H1 (cell line): ENCODE data around the gene PPP2R2D. TPM values are rescaled to one million over a fixed set of nuclear protein-coding genes. Genes with fewer than 3 reads are reported as not detected.

Experiments
- CTCF ChIA-PET: fragments of 300-600 bp; sonication (Branson Sonifier 250); formaldehyde crosslinking; loops from one replicate; lab custom pipeline; 2021; ENCODE audit not compliant: partially characterized antibody; lab: Charles Lee
- POLR2A ChIA-PET: fragments of 300-600 bp; sonication (Branson Sonifier 250); formaldehyde crosslinking; loops from one replicate; lab custom pipeline; 2021; ENCODE audit warnings: inconsistent platforms; ENCODE audit not compliant: partially characterized antibody; lab: Charles Lee
- DNase-seq, 2 experiments: peaks; one replicate each; pipeline versions ENCODE4 v3.0.0 to v3.0.0-alpha.2; 2010 to 2022; ENCODE audit warnings: low spot score in 2 of 2, low read depth in 1 of 2, mixed read lengths in 1 of 2
- FAIRE-seq: peaks from 2 replicates; lab custom pipeline; 2011; peaks lifted over from hg19 to GRCh38; lab: Jason Lieb, UNC
- H2AFZ ChIP-seq: 2 replicates; pipeline ENCODE4 v1.8.1; 2012; ENCODE audit warnings: low read length, inconsistent platforms
- H2AK5ac ChIP-seq: 2 replicates; pipeline ENCODE4 v1.6.1; 2013; ENCODE audit warnings: low read depth, low read length
- H2BK120ac ChIP-seq: replicated peaks from 2 replicates; pipeline ENCODE3; 2013; ENCODE audit warnings: low read depth, low read length, inconsistent platforms
- H2BK12ac ChIP-seq: 2 replicates; pipeline ENCODE4 v1.6.1; 2013; ENCODE audit warnings: low read depth, low read length
- H2BK15ac ChIP-seq: 2 replicates; pipeline ENCODE4 v1.6.1; 2013; ENCODE audit warnings: low read length
- H2BK20ac ChIP-seq: 2 replicates; pipeline ENCODE4 v1.6.1; 2013; ENCODE audit warnings: low read length
- H2BK5ac ChIP-seq: 2 replicates; pipeline ENCODE4 v1.6.1; 2013; ENCODE audit warnings: low read depth, low read length
- H3K14ac ChIP-seq: 2 replicates; pipeline ENCODE4 v1.6.1; 2013; ENCODE audit warnings: inconsistent platforms; ENCODE audit not compliant: insufficient read length
- H3K18ac ChIP-seq: 2 replicates; pipeline ENCODE4 v1.6.1; 2013; ENCODE audit warnings: low read length; ENCODE audit errors: extremely low read depth
- H3K23ac ChIP-seq: 2 replicates; pipeline ENCODE4 v1.6.1; 2013; ENCODE audit warnings: inconsistent platforms; ENCODE audit not compliant: insufficient read length
- H3K23me2 ChIP-seq: 2 replicates; pipeline ENCODE4 v1.6.1; 2013; ENCODE audit warnings: low read depth, low read length
- H3K27ac ChIP-seq: 2 replicates; pipeline ENCODE4 v1.6.1; 2011; ENCODE audit warnings: low read depth, low read length, inconsistent platforms
- H3K27me3 ChIP-seq, 4 experiments: replicated peaks in 1 of 4; 1 replicate in 1 of 4; 2 replicates in 3 of 4; pipeline versions ENCODE4 v1.6.1 to v1.8.1; 2011 to 2013; ENCODE audit warnings: low read length in 3 of 4, mild to moderate bottlenecking in 3 of 4, inconsistent platforms in 2 of 4, mixed read lengths in 2 of 4, moderate library complexity in 1 of 4; ENCODE audit not compliant: control insufficient read depth in 3 of 4, insufficient read depth in 3 of 4; ENCODE audit errors: extremely low read depth in 1 of 4
- H3K36me3 ChIP-seq, 4 experiments: 2 replicates each; pipeline versions ENCODE4 v1.6.1 to v1.8.1; 2011 to 2013; ENCODE audit warnings: mild to moderate bottlenecking in 4 of 4, low read length in 3 of 4, moderate library complexity in 2 of 4, control low read depth in 1 of 4, inconsistent platforms in 1 of 4; ENCODE audit not compliant: insufficient read depth in 4 of 4, control insufficient read depth in 2 of 4
- H3K4ac ChIP-seq: replicated peaks from 2 replicates; pipeline ENCODE3; 2013; ENCODE audit warnings: low read length, low read depth, mixed read lengths, inconsistent platforms; ENCODE audit not compliant: insufficient read length
- H3K4me1 ChIP-seq, 4 experiments: replicated peaks in 1 of 4; 1 replicate in 1 of 4; 2 replicates in 3 of 4; pipeline versions ENCODE4 v1.6.1 to v1.8.1; 2011 to 2013; ENCODE audit warnings: low read length in 3 of 4, inconsistent platforms in 2 of 4, mixed read lengths in 1 of 4; ENCODE audit not compliant: insufficient read depth in 4 of 4, control insufficient read depth in 3 of 4
- H3K4me2 ChIP-seq, 2 experiments: 2 replicates each; pipeline versions ENCODE4 v1.6.1 to v1.8.1; 2011 to 2013; ENCODE audit warnings: low read depth in 2 of 2, low read length in 2 of 2, control low read depth in 1 of 2, inconsistent platforms in 1 of 2, mild to moderate bottlenecking in 1 of 2; ENCODE audit not compliant: insufficient read depth in 1 of 2
- H3K4me3 ChIP-seq, 4 experiments: fragments of 200-600, 300-600 bp in 1 of 4; sonication (generic), shearing (Covaris generic), sonication (Bioruptor Twin) in 1 of 4; 2 replicates each; pipeline versions ENCODE4 v1.5.1 to v1.8.1; 2011 to 2016; ENCODE audit warnings: low read length in 4 of 4, low read depth in 3 of 4, control low read depth in 2 of 4, inconsistent platforms in 2 of 4, mild to moderate bottlenecking in 2 of 4, mixed read lengths in 1 of 4, moderate library complexity in 1 of 4; ENCODE audit not compliant: insufficient read depth in 2 of 4; ENCODE audit errors: extremely low read depth in 1 of 4
- H3K56ac ChIP-seq: replicated peaks from 2 replicates; pipeline ENCODE3; 2013; ENCODE audit warnings: low read depth, mild to moderate bottlenecking, mixed read lengths, low read length, inconsistent platforms; ENCODE audit not compliant: insufficient read length
- H3K79me1 ChIP-seq: 2 replicates; pipeline ENCODE4 v1.6.1; 2013; ENCODE audit warnings: low read depth, low read length, control low read depth
- H3K79me2 ChIP-seq, 2 experiments: 2 replicates each; pipeline versions ENCODE4 v1.6.1 to v1.8.1; 2012 to 2013; ENCODE audit warnings: low read length in 2 of 2, mild to moderate bottlenecking in 2 of 2, inconsistent platforms in 1 of 2; ENCODE audit not compliant: insufficient read depth in 2 of 2, control insufficient read depth in 1 of 2
- H3K9ac ChIP-seq, 4 experiments: replicated peaks in 1 of 4; 1 replicate in 1 of 4; 2 replicates in 3 of 4; pipeline versions ENCODE4 v1.6.1 to v1.8.1; 2011 to 2013; ENCODE audit warnings: low read depth in 3 of 4, low read length in 3 of 4, control low read depth in 2 of 4, mild to moderate bottlenecking in 2 of 4, moderate library complexity in 2 of 4, inconsistent platforms in 1 of 4; ENCODE audit errors: extremely low read depth in 1 of 4
- H3K9me3 ChIP-seq, 2 experiments: 2 replicates each; pipeline versions ENCODE4 v1.6.1 to v1.8.1; 2012 to 2013; ENCODE audit warnings: mild to moderate bottlenecking in 2 of 2, moderate library complexity in 2 of 2, control low read depth in 1 of 2, inconsistent platforms in 1 of 2, low read depth in 1 of 2, low read length in 1 of 2, mixed read lengths in 1 of 2; ENCODE audit not compliant: insufficient read depth in 2 of 2
- H4K20me1 ChIP-seq, 2 experiments: replicated peaks in 1 of 2; 2 replicates each; pipeline versions ENCODE3 to v1.8.1; 2011 to 2013; ENCODE audit warnings: inconsistent platforms in 2 of 2, low read length in 2 of 2, mild to moderate bottlenecking in 1 of 2; ENCODE audit not compliant: insufficient read depth in 2 of 2, control insufficient read depth in 1 of 2
- H4K5ac ChIP-seq: 2 replicates; pipeline ENCODE4 v1.6.1; 2013; ENCODE audit warnings: low read length, low read depth, mixed read lengths, inconsistent platforms; ENCODE audit not compliant: insufficient read length
- H4K8ac ChIP-seq: 2 replicates; pipeline ENCODE4 v1.8.0; 2013; ENCODE audit warnings: mild to moderate bottlenecking, moderate library complexity, low read length, inconsistent platforms; ENCODE audit not compliant: insufficient read depth; ENCODE audit errors: extremely low read depth
- H4K91ac ChIP-seq: replicated peaks from 2 replicates; pipeline ENCODE3; 2013; ENCODE audit warnings: low read length, mixed read lengths, inconsistent platforms; ENCODE audit not compliant: insufficient read length
- CREB1 ChIP-seq: IDR thresholded peaks from 2 replicates; pipeline ENCODE4 v1.6.1; 2012; ENCODE audit warnings: inconsistent platforms
- JUN ChIP-seq: IDR thresholded peaks from 2 replicates; pipeline ENCODE4 v1.6.1; 2011; ENCODE audit warnings: low read depth, mild to moderate bottlenecking, improper control_type of control experiment, low read length
- RAD21 ChIP-seq, 2 experiments: IDR thresholded peaks in 1 of 2; conservative IDR thresholded peaks in 1 of 2; 2 replicates each; pipeline ENCODE4 v1.6.1; 2011; ENCODE audit warnings: low read depth in 2 of 2, low read length in 2 of 2, improper control_type of control experiment in 1 of 2, inconsistent platforms in 1 of 2, mild to moderate bottlenecking in 1 of 2, moderate library complexity in 1 of 2
- SIN3A ChIP-seq, 2 experiments: IDR thresholded peaks in 1 of 2; conservative IDR thresholded peaks in 1 of 2; 2 replicates each; pipeline ENCODE4 v1.6.1; 2011 to 2012; ENCODE audit warnings: low read length in 2 of 2, improper control_type of control experiment in 1 of 2, low read depth in 1 of 2, mild to moderate bottlenecking in 1 of 2
- SP1 ChIP-seq: IDR thresholded peaks from 2 replicates; pipeline ENCODE4 v1.6.1; 2011; ENCODE audit warnings: low read depth, low read length
- SP4 ChIP-seq: IDR thresholded peaks from 2 replicates; pipeline ENCODE4 v1.6.1; 2012; ENCODE audit warnings: low read length, inconsistent platforms
- SRF ChIP-seq: IDR thresholded peaks from 2 replicates; pipeline ENCODE4 v1.6.1; 2011; ENCODE audit warnings: mild to moderate bottlenecking, low read depth, low read length, moderate library complexity
- TBP ChIP-seq: IDR thresholded peaks from 2 replicates; pipeline ENCODE4 v1.6.1; 2011; ENCODE audit warnings: low read depth, low read length, improper control_type of control experiment
- WGBS, 2 experiments: shearing (Covaris generic) in 1 of 2; methylation state at CpG; one replicate each; pipeline versions ENCODE4 v1.1.6 to v1.1.7; 2013 to 2015; ENCODE audit warnings: low lambda C conversion rate in 2 of 2, mixed read lengths in 2 of 2, inconsistent platforms in 1 of 2, low coverage in 1 of 2, missing lambda C conversion rate in 1 of 2; ENCODE audit not compliant: insufficient replicate concordance in 2 of 2, insufficient coverage in 1 of 2, insufficient read length in 1 of 2; ENCODE audit errors: extremely low coverage in 1 of 2, missing lambda C conversion rate in 1 of 2; 5-methylcytosine and 5-hydroxymethylcytosine counted together
- long read RNA-seq, 2 experiments: library from RNA in 1 of 2; library from capped mRNA in 1 of 2; stranded (forward); transcript quantifications; one replicate each; pipeline ENCODE4 v2.0.0, GENCODE V29; 2021; ENCODE audit warnings: inconsistent platforms in 1 of 2
- polyA minus RNA-seq, 3 experiments: library from RNA; depleted of rRNA, polyadenylated mRNA; stranded (reverse); fragments of >200 nt; gene quantifications; 1 replicate in 2 of 3; 2 replicates in 1 of 3; pipeline ENCODE4 v1.2.3, GENCODE V29; 2011
- polyA plus RNA-seq, 7 experiments: library from polyadenylated mRNA; depleted of rRNA in 3 of 7; stranded (reverse) in 5 of 7; unstranded in 2 of 7; fragments of >200 nt in 5 of 7; fragments of 200-250 nt in 2 of 7; gene quantifications; 1 replicate in 5 of 7; 2 replicates in 1 of 7; 4 replicates in 1 of 7; pipeline versions ENCODE4 v1.2.1 to v1.2.3, GENCODE V29; 2011 to 2013; ENCODE audit warnings: missing spikeins in 2 of 7, mixed read lengths in 2 of 7
- total RNA-seq: library from RNA; stranded (reverse); fragmentation: NEBNext Ultra II Directional; extraction: Animal tissue kit (Norgen Biotek cat#: 25700); gene quantifications from 2 replicates; pipeline ENCODE4 v1.2.1, GENCODE V29; 2021

The PPP2R2D gene
- total RNA-seq (32.8 and 34.1 TPM in 2 replicates), polyA plus RNA-seq (2011; rRNA removed) (22.8 and 25.4 TPM in 2 replicates), polyA minus RNA-seq (2011; rRNA and poly(A)+ RNA removed) (38.8 and 40.7 TPM in 2 replicates)
- 27.9 TPM for polyA plus RNA-seq (2011; cell fraction: cytosol; rRNA removed)
- 48.3 TPM for polyA plus RNA-seq (2011; cell fraction: nucleus; rRNA removed)
- 23.0 to 27.3 TPM (median 25.8 TPM) in 4 replicates for polyA plus RNA-seq (2012, experiment 1 of 2)
- 17.9 TPM for polyA plus RNA-seq (2012, experiment 2 of 2)
- polyA plus RNA-seq (2013, experiment 1 of 2), result 25.0 TPM
- 25.3 TPM for polyA plus RNA-seq (2013, experiment 2 of 2)
- polyA minus RNA-seq (2011; cell fraction: cytosol; rRNA and poly(A)+ RNA removed), result 18.9 TPM
- 42.4 TPM for polyA minus RNA-seq (2011; cell fraction: nucleus; rRNA and poly(A)+ RNA removed)
- long read RNA-seq, experiment 1, full-length matches to known transcripts, result 5 of 30 reads
- long read RNA-seq, experiment 1, partial matches to known transcripts, result 15 of 30 reads
- long read RNA-seq, experiment 1, other reads (novel, unspliced or antisense), result 10 of 30 reads
- long read RNA-seq, experiment 2, partial matches to known transcripts, result 3 of 3 reads
- long read RNA-seq, experiment 2, other reads (novel, unspliced or antisense), result 0 of 3 reads

GRCh38 chr10:131900350-131901152, at the start of gene PPP2R2D:
Gene PPP2R2D, plus strand, starts transcription at chr10:131901008. Its CDS starts 141 bp downstream, at chr10:131901149.
- Histone ChIP-seq H3K79me1 (peaks cover 4% of the 10 kb centered on the region), H3K23me2 (peaks cover 2% of the 10 kb centered on the region; the same call in 1 of the 2 replicates), H3K27me3 (peaks cover 0 to 2% (median 0%) of the 10 kb centered on the region in 4 experiments; a peak in 3 of 7 replicates), H3K23ac (no peak within 1 kb of the TSS), H4K8ac (peak within 1 kb of the TSS; percentile 98), H2BK5ac (peak within 1 kb of the TSS; percentile 79; the same call in 1 of the 2 replicates), H3K18ac (peak within 1 kb of the TSS; percentile 81), H4K5ac (peak within 1 kb of the TSS; percentile 93), H3K4me2 (peak within 1 kb of the TSS; percentile 74 to 77), H2BK120ac (no peak within 1 kb of the TSS), H3K56ac (peak within 1 kb of the TSS; percentile 90), H3K9me3 (no peaks in the 10 kb centered on the region), H4K91ac (no peak within 1 kb of the TSS), H2AK5ac (no peak within 1 kb of the TSS), H3K79me2 (peaks cover 16 to 40% of the 10 kb centered on the region in 2 experiments), H3K4me3 (peak within 1 kb of the TSS; percentile 72 to 88 (median 82)), H3K14ac (no peak within 1 kb of the TSS), H3K4me1 (peaks cover 0 to 4% (median 2%) of the 10 kb centered on the region in 4 experiments; a peak in 4 of 7 replicates), H2BK15ac (no peak within 1 kb of the TSS), H2AFZ (no peak within 1 kb of the TSS; the same call in 1 of the 2 replicates), H3K9ac (peak within 1 kb of the TSS; percentile 68 to 94 (median 74)), H3K36me3 (peaks cover 0 to under 1% (median 0%) of the 10 kb centered on the region in 4 experiments; a peak in 1 of 8 replicates), H3K4ac (no peak within 1 kb of the TSS), H2BK20ac (no peak within 1 kb of the TSS), H3K27ac (peak within 1 kb of the TSS; percentile 91), H2BK12ac (no peak within 1 kb of the TSS), H4K20me1 (peaks cover 14 to 19% of the 10 kb centered on the region in 2 experiments)
- ChIA-PET POLR2A (interaction anchor here (0.6 to 3.9 kb wide), 16 partner anchors 9 to 262 kb away, joined by 3 to 12 read pairs (median 4); no protein-coding TSS in a partner anchor), CTCF (interaction anchor here (1.3 to 1.8 kb wide), 8 partner anchors 9 to 47 kb away, joined by 3 to 11 read pairs (median 6); no protein-coding TSS in a partner anchor)
- FAIRE-seq (no peak), DNase-seq (peak; percentile 76 to 96)
- 1% methylated on average over 32 of the region's 107 CpGs; no CpG with 5 or more reads in 1 of the 2 experiments for WGBS, 2 experiments
- TF ChIP-seq SP4 (peak; percentile 90), CREB1 (peak; percentile 93), SRF (peak; percentile 68), TBP (peak; percentile 50), JUN (peak; percentile 81), SP1 (peak; percentile 89), SIN3A (conservative IDR thresholded peaks at IDR 0.05 in 1 of 2, IDR thresholded peaks at IDR 0.05 in 1 of 2; ENCODE audit: low read depth in 1 of 2, low read length in 2 of 2) (0 out of 4 replicates have a peak, but pooled peaks of 1 of the 2 experiments have one; percentile 13), RAD21 (IDR thresholded peaks at IDR 0.05 in 1 of 2, conservative IDR thresholded peaks at IDR 0.05 in 1 of 2; ENCODE audit: low read depth in 2 of 2, low read length in 2 of 2) (no peak)
